CD4-positive, alpha-beta T cell treated with Interleukin-1 beta for 1 hour (primary cell): ENCODE measurements around the gene MBOAT2.

Experiments
- DNase-seq, 2 donors: peaks; one replicate each; pipeline ENCODE4 v3.0.0-alpha.2; 2020 to 2022

Gene MBOAT2

GRCh38 chr2:8851811-8852560 is 151.5 kb downstream of the MBOAT2 start:
- no peak for DNase-seq

GRCh38 chr2:8850845-8851487 is 152.5 kb downstream of the MBOAT2 start:
- no peak for DNase-seq

- no peak for DNase-seq
These were observed 154.2 kb downstream of the MBOAT2 start for GRCh38 chr2:8849327-8849726.

- no peak for DNase-seq
These were observed 155.0 kb downstream of the MBOAT2 start for GRCh38 chr2:8848328-8849100.

- no peak for DNase-seq
These were observed 156.1 kb downstream of the MBOAT2 start for GRCh38 chr2:8847400-8847799.

GRCh38 chr2:8841932-8842331 is 161.6 kb downstream of the MBOAT2 start:
- DNase-seq, result no peak

GRCh38 chr2:8840475-8841091 is 162.9 kb downstream of the MBOAT2 start:
- no peak for DNase-seq

GRCh38 chr2:8839189-8839965 is 164.1 kb downstream of the MBOAT2 start:
- DNase-seq, result no peak

- DNase-seq, result no peak
These were observed 165.7 kb downstream of the MBOAT2 start for GRCh38 chr2:8837795-8838140.

- DNase-seq, result peak; percentile 87 to 90
These were observed 166.3 kb downstream of the MBOAT2 start, which contains the start of gene KIDINS220 for GRCh38 chr2:8836971-8837794. Gene KIDINS220 (minus strand): TSS chr2:8837613. CDS start chr2:8827093, 10,520 bp downstream.

- no peak for DNase-seq
These were observed 168.2 kb downstream of the MBOAT2 start for GRCh38 chr2:8835279-8835678.

- DNase-seq, result no peak
These were observed 169.6 kb downstream of the MBOAT2 start for GRCh38 chr2:8833853-8834252.

- DNase-seq, result no peak
These were observed 172.0 kb downstream of the MBOAT2 start for GRCh38 chr2:8831516-8831915.

- DNase-seq, result no peak
These were observed 175.8 kb downstream of the MBOAT2 start for GRCh38 chr2:8827729-8828128.

- DNase-seq, result no peak
These were observed 181.3 kb downstream of the MBOAT2 start for GRCh38 chr2:8822218-8822617.

GRCh38 chr2:8821276-8822217 is 181.9 kb downstream of the MBOAT2 start:
- no peak for DNase-seq

- no peak for DNase-seq
These were observed 183.5 kb downstream of the MBOAT2 start for GRCh38 chr2:8819948-8820347.

- DNase-seq, result no peak
These were observed 184.3 kb downstream of the MBOAT2 start for GRCh38 chr2:8819194-8819593.

GRCh38 chr2:8817221-8817620 is 186.3 kb downstream of the MBOAT2 start:
- DNase-seq, result no peak
